H1 (cell line): ENCODE results near the gene CACNA2D3. TPM values are rescaled to one million over a fixed set of nuclear protein-coding genes. Genes with fewer than 3 reads are reported as not detected.

ENCODE experiments used
- CTCF ChIA-PET: fragments of 300-600 bp; sonication (Branson Sonifier 250); formaldehyde crosslinking; loops from one replicate; lab custom pipeline; 2021; ENCODE audit not compliant: partially characterized antibody; lab: Charles Lee
- POLR2A ChIA-PET: fragments of 300-600 bp; sonication (Branson Sonifier 250); formaldehyde crosslinking; loops from one replicate; lab custom pipeline; 2021; ENCODE audit warnings: inconsistent platforms; ENCODE audit not compliant: partially characterized antibody; lab: Charles Lee
- DNase-seq, 2 experiments: peaks; one replicate each; pipeline versions ENCODE4 v3.0.0 to v3.0.0-alpha.2; 2010 to 2022; ENCODE audit warnings: low spot score in 2 of 2, low read depth in 1 of 2, mixed read lengths in 1 of 2
- FAIRE-seq: peaks from 2 replicates; lab custom pipeline; 2011; peaks lifted over from hg19 to GRCh38; lab: Jason Lieb, UNC
- H2AFZ ChIP-seq: 2 replicates; pipeline ENCODE4 v1.8.1; 2012; ENCODE audit warnings: low read length, inconsistent platforms
- H2AK5ac ChIP-seq: 2 replicates; pipeline ENCODE4 v1.6.1; 2013; ENCODE audit warnings: low read depth, low read length
- H2BK120ac ChIP-seq: replicated peaks from 2 replicates; pipeline ENCODE3; 2013; ENCODE audit warnings: low read depth, low read length, inconsistent platforms
- H2BK12ac ChIP-seq: 2 replicates; pipeline ENCODE4 v1.6.1; 2013; ENCODE audit warnings: low read depth, low read length
- H2BK15ac ChIP-seq: 2 replicates; pipeline ENCODE4 v1.6.1; 2013; ENCODE audit warnings: low read length
- H2BK20ac ChIP-seq: 2 replicates; pipeline ENCODE4 v1.6.1; 2013; ENCODE audit warnings: low read length
- H2BK5ac ChIP-seq: 2 replicates; pipeline ENCODE4 v1.6.1; 2013; ENCODE audit warnings: low read depth, low read length
- H3K14ac ChIP-seq: 2 replicates; pipeline ENCODE4 v1.6.1; 2013; ENCODE audit warnings: inconsistent platforms; ENCODE audit not compliant: insufficient read length
- H3K18ac ChIP-seq: 2 replicates; pipeline ENCODE4 v1.6.1; 2013; ENCODE audit warnings: low read length; ENCODE audit errors: extremely low read depth
- H3K23ac ChIP-seq: 2 replicates; pipeline ENCODE4 v1.6.1; 2013; ENCODE audit warnings: inconsistent platforms; ENCODE audit not compliant: insufficient read length
- H3K23me2 ChIP-seq: 2 replicates; pipeline ENCODE4 v1.6.1; 2013; ENCODE audit warnings: low read depth, low read length
- H3K27ac ChIP-seq: 2 replicates; pipeline ENCODE4 v1.6.1; 2011; ENCODE audit warnings: low read depth, low read length, inconsistent platforms
- H3K27me3 ChIP-seq, 4 experiments: replicated peaks in 1 of 4; 1 replicate in 1 of 4; 2 replicates in 3 of 4; pipeline versions ENCODE4 v1.6.1 to v1.8.1; 2011 to 2013; ENCODE audit warnings: low read length in 3 of 4, mild to moderate bottlenecking in 3 of 4, inconsistent platforms in 2 of 4, mixed read lengths in 2 of 4, moderate library complexity in 1 of 4; ENCODE audit not compliant: control insufficient read depth in 3 of 4, insufficient read depth in 3 of 4; ENCODE audit errors: extremely low read depth in 1 of 4
- H3K36me3 ChIP-seq, 4 experiments: 2 replicates each; pipeline versions ENCODE4 v1.6.1 to v1.8.1; 2011 to 2013; ENCODE audit warnings: mild to moderate bottlenecking in 4 of 4, low read length in 3 of 4, moderate library complexity in 2 of 4, control low read depth in 1 of 4, inconsistent platforms in 1 of 4; ENCODE audit not compliant: insufficient read depth in 4 of 4, control insufficient read depth in 2 of 4
- H3K4ac ChIP-seq: replicated peaks from 2 replicates; pipeline ENCODE3; 2013; ENCODE audit warnings: low read length, low read depth, mixed read lengths, inconsistent platforms; ENCODE audit not compliant: insufficient read length
- H3K4me1 ChIP-seq, 4 experiments: replicated peaks in 1 of 4; 1 replicate in 1 of 4; 2 replicates in 3 of 4; pipeline versions ENCODE4 v1.6.1 to v1.8.1; 2011 to 2013; ENCODE audit warnings: low read length in 3 of 4, inconsistent platforms in 2 of 4, mixed read lengths in 1 of 4; ENCODE audit not compliant: insufficient read depth in 4 of 4, control insufficient read depth in 3 of 4
- H3K4me2 ChIP-seq, 2 experiments: 2 replicates each; pipeline versions ENCODE4 v1.6.1 to v1.8.1; 2011 to 2013; ENCODE audit warnings: low read depth in 2 of 2, low read length in 2 of 2, control low read depth in 1 of 2, inconsistent platforms in 1 of 2, mild to moderate bottlenecking in 1 of 2; ENCODE audit not compliant: insufficient read depth in 1 of 2
- H3K4me3 ChIP-seq, 4 experiments: fragments of 200-600, 300-600 bp in 1 of 4; sonication (generic), shearing (Covaris generic), sonication (Bioruptor Twin) in 1 of 4; 2 replicates each; pipeline versions ENCODE4 v1.5.1 to v1.8.1; 2011 to 2016; ENCODE audit warnings: low read length in 4 of 4, low read depth in 3 of 4, control low read depth in 2 of 4, inconsistent platforms in 2 of 4, mild to moderate bottlenecking in 2 of 4, mixed read lengths in 1 of 4, moderate library complexity in 1 of 4; ENCODE audit not compliant: insufficient read depth in 2 of 4; ENCODE audit errors: extremely low read depth in 1 of 4
- H3K56ac ChIP-seq: replicated peaks from 2 replicates; pipeline ENCODE3; 2013; ENCODE audit warnings: low read depth, mild to moderate bottlenecking, mixed read lengths, low read length, inconsistent platforms; ENCODE audit not compliant: insufficient read length
- H3K79me1 ChIP-seq: 2 replicates; pipeline ENCODE4 v1.6.1; 2013; ENCODE audit warnings: low read depth, low read length, control low read depth
- H3K79me2 ChIP-seq, 2 experiments: 2 replicates each; pipeline versions ENCODE4 v1.6.1 to v1.8.1; 2012 to 2013; ENCODE audit warnings: low read length in 2 of 2, mild to moderate bottlenecking in 2 of 2, inconsistent platforms in 1 of 2; ENCODE audit not compliant: insufficient read depth in 2 of 2, control insufficient read depth in 1 of 2
- H3K9ac ChIP-seq, 4 experiments: replicated peaks in 1 of 4; 1 replicate in 1 of 4; 2 replicates in 3 of 4; pipeline versions ENCODE4 v1.6.1 to v1.8.1; 2011 to 2013; ENCODE audit warnings: low read depth in 3 of 4, low read length in 3 of 4, control low read depth in 2 of 4, mild to moderate bottlenecking in 2 of 4, moderate library complexity in 2 of 4, inconsistent platforms in 1 of 4; ENCODE audit errors: extremely low read depth in 1 of 4
- H3K9me3 ChIP-seq, 2 experiments: 2 replicates each; pipeline versions ENCODE4 v1.6.1 to v1.8.1; 2012 to 2013; ENCODE audit warnings: mild to moderate bottlenecking in 2 of 2, moderate library complexity in 2 of 2, control low read depth in 1 of 2, inconsistent platforms in 1 of 2, low read depth in 1 of 2, low read length in 1 of 2, mixed read lengths in 1 of 2; ENCODE audit not compliant: insufficient read depth in 2 of 2
- H4K20me1 ChIP-seq, 2 experiments: replicated peaks in 1 of 2; 2 replicates each; pipeline versions ENCODE3 to v1.8.1; 2011 to 2013; ENCODE audit warnings: inconsistent platforms in 2 of 2, low read length in 2 of 2, mild to moderate bottlenecking in 1 of 2; ENCODE audit not compliant: insufficient read depth in 2 of 2, control insufficient read depth in 1 of 2
- H4K5ac ChIP-seq: 2 replicates; pipeline ENCODE4 v1.6.1; 2013; ENCODE audit warnings: low read length, low read depth, mixed read lengths, inconsistent platforms; ENCODE audit not compliant: insufficient read length
- H4K8ac ChIP-seq: 2 replicates; pipeline ENCODE4 v1.8.0; 2013; ENCODE audit warnings: mild to moderate bottlenecking, moderate library complexity, low read length, inconsistent platforms; ENCODE audit not compliant: insufficient read depth; ENCODE audit errors: extremely low read depth
- H4K91ac ChIP-seq: replicated peaks from 2 replicates; pipeline ENCODE3; 2013; ENCODE audit warnings: low read length, mixed read lengths, inconsistent platforms; ENCODE audit not compliant: insufficient read length
- CHD1 ChIP-seq: IDR thresholded peaks from 2 replicates; pipeline ENCODE4 v1.6.1; 2012; ENCODE audit warnings: low read depth, low read length, improper control_type of control experiment
- RAD21 ChIP-seq, 2 experiments: IDR thresholded peaks in 1 of 2; conservative IDR thresholded peaks in 1 of 2; 2 replicates each; pipeline ENCODE4 v1.6.1; 2011; ENCODE audit warnings: low read depth in 2 of 2, low read length in 2 of 2, improper control_type of control experiment in 1 of 2, inconsistent platforms in 1 of 2, mild to moderate bottlenecking in 1 of 2, moderate library complexity in 1 of 2
- SIX5 ChIP-seq: IDR thresholded peaks from 2 replicates; pipeline ENCODE4 v1.6.1; 2011; ENCODE audit warnings: mild to moderate bottlenecking, low read depth, low read length
- SUZ12 ChIP-seq: fragments of 200-600 bp; sonication (generic); IDR thresholded peaks from 2 replicates; pipeline ENCODE4 v1.6.1; 2012; ENCODE audit warnings: mild to moderate bottlenecking, inconsistent platforms, low read length, moderate library complexity, mixed read lengths
- TAF7 ChIP-seq: optimal IDR thresholded peaks from 2 replicates; pipeline ENCODE3; 2011; ENCODE audit warnings: low read depth, mild to moderate bottlenecking, inconsistent platforms, low read length, moderate library complexity, borderline replicate concordance
- WGBS, 2 experiments: shearing (Covaris generic) in 1 of 2; methylation state at CpG; one replicate each; pipeline versions ENCODE4 v1.1.6 to v1.1.7; 2013 to 2015; ENCODE audit warnings: low lambda C conversion rate in 2 of 2, mixed read lengths in 2 of 2, inconsistent platforms in 1 of 2, low coverage in 1 of 2, missing lambda C conversion rate in 1 of 2; ENCODE audit not compliant: insufficient replicate concordance in 2 of 2, insufficient coverage in 1 of 2, insufficient read length in 1 of 2; ENCODE audit errors: extremely low coverage in 1 of 2, missing lambda C conversion rate in 1 of 2; 5-methylcytosine and 5-hydroxymethylcytosine counted together
- polyA plus RNA-seq, 7 experiments: library from polyadenylated mRNA; depleted of rRNA in 3 of 7; stranded (reverse) in 5 of 7; unstranded in 2 of 7; fragments of >200 nt in 5 of 7; fragments of 200-250 nt in 2 of 7; gene quantifications; 1 replicate in 5 of 7; 2 replicates in 1 of 7; 4 replicates in 1 of 7; pipeline versions ENCODE4 v1.2.1 to v1.2.3, GENCODE V29; 2011 to 2013; ENCODE audit warnings: missing spikeins in 2 of 7, mixed read lengths in 2 of 7
- total RNA-seq: library from RNA; stranded (reverse); fragmentation: NEBNext Ultra II Directional; extraction: Animal tissue kit (Norgen Biotek cat#: 25700); gene quantifications from 2 replicates; pipeline ENCODE4 v1.2.1, GENCODE V29; 2021

The CACNA2D3 gene
- total and polyA plus RNA-seq, 2 of the 8 experiments (the other 6 are each of a cell fraction or from before 2014, with no cell fraction given), result 1.5 to 1.8 TPM

GRCh38 chr3:54967731-54968161 lies 845.4 kb downstream of the CACNA2D3 start:
- no peak for FAIRE-seq

More at GRCh38 chr3:54967731-54968161, 845.4 kb downstream of the CACNA2D3 start:
- Histone ChIP-seq H3K56ac (no peak overlapping the region), H3K79me2 (no peaks in the 10 kb centered on the region), H3K18ac (no peak overlapping the region), H3K9ac (no peak overlapping the region), H3K14ac (no peak overlapping the region), H3K27ac (no peak overlapping the region), H3K79me1 (no peaks in the 10 kb centered on the region), H4K20me1 (no peaks in the 10 kb centered on the region), H3K23me2 (no peaks in the 10 kb centered on the region; the same call in 1 of the 2 replicates), H3K23ac (no peak overlapping the region), H2BK12ac (no peak overlapping the region), H2BK5ac (no peak overlapping the region), H3K4me3 (no peak overlapping the region), H3K9me3 (no peaks in the 10 kb centered on the region), H3K4ac (no peak overlapping the region), H2AFZ (no peak overlapping the region), H2BK120ac (no peak overlapping the region), H3K36me3 (no peaks in the 10 kb centered on the region), H3K4me1 (peaks cover 0 to 4% (median 2%) of the 10 kb centered on the region in 4 experiments; a peak in 2 of 7 replicates), H4K8ac (no peak overlapping the region), H2BK20ac (no peak overlapping the region), H3K4me2 (no peak overlapping the region), H2AK5ac (no peak overlapping the region), H3K27me3 (no peaks in the 10 kb centered on the region), H2BK15ac (no peak overlapping the region), H4K5ac (no peak overlapping the region), H4K91ac (no peak overlapping the region)
- DNase-seq, result no peak
- POLR2A ChIA-PET, result no interaction called here
- CTCF ChIA-PET, result interaction anchor here (0.8 kb wide), 1 partner anchor 14 kb away, joined by 3 read pairs; no protein-coding TSS in a partner anchor
- TF ChIP-seq RAD21 (IDR thresholded peaks at IDR 0.05 in 1 of 2, conservative IDR thresholded peaks at IDR 0.05 in 1 of 2; ENCODE audit: low read depth in 2 of 2, low read length in 2 of 2) (no peak), TAF7 (no peak), CHD1 (no peak), SIX5 (no peak), SUZ12 (no peak)
- WGBS, 2 experiments, result 100% methylated on average over 1 of the region's 1 CpG; no CpG with 5 or more reads in 1 of the 2 experiments
